HepG2 (cell line): ENCODE measurements around the gene WDR47. TPM values are rescaled to one million over a fixed set of nuclear protein-coding genes. Genes with fewer than 3 reads are reported as not detected.

ENCODE experiments used
- ATAC-seq: fragments of 200-7000 bp; cut with Tn5 transposase; 3 replicates; pipeline ENCODE4 v1.9.1; 2020; ENCODE audit warnings: mild to moderate bottlenecking, moderate library complexity
- BruUV-seq: library from RNA; stranded (reverse); fragments of 400-500 nt; replicated peaks from 2 replicates; lab custom pipeline; 2021; lab: Mats Ljungman, UMichigan
- CTCF ChIA-PET: fragments of 300-600 bp; formaldehyde crosslinking; extraction: SDS; loops from one replicate; lab custom pipeline; 2021; ENCODE audit warnings: low total read pairs, inconsistent platforms, low intra/inter-chr PET ratio; lab: Yijun Ruan, JAX
- POLR2A ChIA-PET: fragments of 350-600 bp; sonication (Branson Sonifier 250); formaldehyde crosslinking; loops from one replicate; lab custom pipeline; 2020; ENCODE audit warnings: antibody characterized with exemption, inconsistent platforms; lab: Yijun Ruan, JAX
- DNase-seq: peaks from one replicate; pipeline ENCODE4 v3.0.0-alpha.2; 2015; ENCODE audit warnings: low spot score
- FAIRE-seq: peaks from 3 replicates; lab custom pipeline; 2011; peaks lifted over from hg19 to GRCh38; lab: Jason Lieb, UNC
- H2AFZ ChIP-seq: one replicate; pipeline ENCODE4 v1.6.1; 2011; ENCODE audit warnings: low read length, inconsistent platforms
- H3K27ac ChIP-seq: fragments of 300-600 bp; 3 replicates; pipeline ENCODE4 v1.8.0; 2011; ENCODE audit warnings: mixed run types, mild to moderate bottlenecking, mixed read lengths, low read length, inconsistent platforms; ENCODE audit not compliant: insufficient read depth; ENCODE audit errors: extremely low read length
- H3K27me3 ChIP-seq, 2 experiments: fragments of 200-600 bp in 1 of 2; 2 replicates in 1 of 2; 3 replicates in 1 of 2; pipeline versions ENCODE4 v1.6.0 to v1.8.0; 2011; ENCODE audit warnings: low read length in 2 of 2, mild to moderate bottlenecking in 2 of 2, moderate library complexity in 2 of 2, inconsistent platforms in 1 of 2; ENCODE audit not compliant: insufficient read depth in 2 of 2, control insufficient read depth in 1 of 2
- H3K36me3 ChIP-seq, 2 experiments: fragments of 200-600 bp in 1 of 2; replicated peaks in 1 of 2; 2 replicates in 1 of 2; 3 replicates in 1 of 2; pipeline versions ENCODE4 v1.5.1 to v1.8.0; 2011; ENCODE audit warnings: low read length in 2 of 2, inconsistent platforms in 1 of 2; ENCODE audit not compliant: insufficient read depth in 2 of 2, control insufficient read depth in 1 of 2
- H3K4me1 ChIP-seq: 2 replicates; pipeline ENCODE4 v1.5.1; 2012; ENCODE audit warnings: low read length, inconsistent platforms; ENCODE audit not compliant: insufficient read depth
- H3K4me2 ChIP-seq: 2 replicates; pipeline ENCODE4 v1.6.0; 2011; ENCODE audit warnings: low read depth, low read length, inconsistent platforms
- H3K4me3 ChIP-seq, 3 experiments: fragments of 200-600 bp in 1 of 3; sonication (generic), shearing (Covaris generic) in 1 of 3; replicated peaks in 1 of 3; 2 replicates each; pipeline ENCODE4 v1.5.1; 2011 to 2016; ENCODE audit warnings: low read length in 3 of 3, inconsistent platforms in 2 of 3, low read depth in 2 of 3, mild to moderate bottlenecking in 2 of 3, control low read depth in 1 of 3, mixed read lengths in 1 of 3; ENCODE audit not compliant: insufficient read depth in 1 of 3
- H3K79me2 ChIP-seq: one replicate; pipeline ENCODE4 v1.6.1; 2011; ENCODE audit warnings: low read length, inconsistent platforms; ENCODE audit not compliant: insufficient read depth
- H3K9ac ChIP-seq: 2 replicates; pipeline ENCODE4 v1.6.0; 2011; ENCODE audit warnings: mild to moderate bottlenecking, low read depth, low read length, inconsistent platforms; ENCODE audit not compliant: insufficient read depth
- H3K9me3 ChIP-seq: 2 replicates; pipeline ENCODE4 v1.5.1; 2012; ENCODE audit warnings: mild to moderate bottlenecking, low read length
- H4K20me1 ChIP-seq: 2 replicates; pipeline ENCODE4 v1.6.0; 2011; ENCODE audit warnings: inconsistent platforms, mild to moderate bottlenecking, low read length, moderate library complexity; ENCODE audit not compliant: insufficient read depth
- ATF4 ChIP-seq, 2 experiments: fragments of 450-650 bp in 1 of 2; sonication (generic) in 1 of 2; formaldehyde crosslinking; IDR thresholded peaks; 2 replicates each; pipeline versions ENCODE4 v1.5.0 to v1.8.0; 2020 to 2022; ENCODE audit warnings: mild to moderate bottlenecking in 1 of 2, missing genetic modification reagents in 1 of 2
- CREB1 ChIP-seq, 2 experiments: fragments of 450-650 bp in 1 of 2; IDR thresholded peaks; 2 replicates each; pipeline ENCODE4 v1.6.1; 2016 to 2017; ENCODE audit warnings: control low read depth in 1 of 2, mild to moderate bottlenecking in 1 of 2, missing compliant biosample characterization in 1 of 2, missing genetic modification characterization in 1 of 2
- HDAC2 ChIP-seq: sonication (generic); formaldehyde crosslinking; IDR thresholded peaks from 2 replicates; pipeline ENCODE4 v1.4.0; 2020; ENCODE audit warnings: missing genetic modification reagents
- HNF4A ChIP-seq: sonication (generic); formaldehyde crosslinking; IDR thresholded peaks from 2 replicates; pipeline ENCODE4 v1.4.0; 2020; ENCODE audit warnings: missing genetic modification reagents
- HOXA3 ChIP-seq: sonication (generic); formaldehyde crosslinking; IDR thresholded peaks from 2 replicates; pipeline ENCODE4 v1.5.0; 2020; ENCODE audit warnings: missing genetic modification reagents
- HOXA5 ChIP-seq: sonication (generic); formaldehyde crosslinking; IDR thresholded peaks from 2 replicates; pipeline ENCODE4 v1.4.0; 2020; ENCODE audit warnings: missing genetic modification reagents
- IKZF1 ChIP-seq: fragments of 450-650 bp; IDR thresholded peaks from 2 replicates; pipeline ENCODE4 v1.7.1; 2016
- KDM5A ChIP-seq: fragments of 200-600 bp; sonication (generic); IDR thresholded peaks from 2 replicates; pipeline ENCODE4 v1.7.0; 2018; ENCODE audit warnings: antibody characterized with exemption, mild to moderate bottlenecking, low read length, borderline replicate concordance
- MBNL3 ChIP-seq: fragments of 250-450 bp; sonication (Bioruptor Pico); conservative IDR thresholded peaks from 2 replicates; pipeline ENCODE4 v1.8.0; 2022; ENCODE audit warnings: mild to moderate bottlenecking, inconsistent platforms
- MIER3 ChIP-seq: IDR thresholded peaks from 2 replicates; pipeline ENCODE4 v1.6.1; 2016; ENCODE audit warnings: missing compliant biosample characterization, borderline replicate concordance
- NCOR1 ChIP-seq: fragments of 200-600 bp; sonication (generic); IDR thresholded peaks from 2 replicates; pipeline ENCODE4 v1.7.0; 2017; ENCODE audit warnings: antibody characterized with exemption, low read length, borderline replicate concordance
- PHF21A ChIP-seq: sonication (generic); formaldehyde crosslinking; IDR thresholded peaks from 2 replicates; pipeline ENCODE4 v1.5.0; 2020; ENCODE audit warnings: mild to moderate bottlenecking, missing genetic modification reagents
- PHF8 ChIP-seq: sonication (generic); formaldehyde crosslinking; IDR thresholded peaks from 2 replicates; pipeline ENCODE4 v1.5.0; 2020; ENCODE audit warnings: missing genetic modification reagents
- RAD21 ChIP-seq: fragments of 450-650 bp; formaldehyde crosslinking; IDR thresholded peaks from 2 replicates; pipeline ENCODE4 v1.5.0; 2020; ENCODE audit warnings: mild to moderate bottlenecking
- SMAD3 ChIP-seq: sonication (generic); formaldehyde crosslinking; IDR thresholded peaks from 2 replicates; pipeline ENCODE4 v1.4.0; 2020; ENCODE audit warnings: missing genetic modification reagents
- TFDP1 ChIP-seq: IDR thresholded peaks from 2 replicates; pipeline ENCODE4 v1.6.1; 2016; ENCODE audit warnings: missing compliant biosample characterization, missing genetic modification reagents, borderline replicate concordance
- ZBTB25 ChIP-seq: IDR thresholded peaks from 2 replicates; pipeline ENCODE4 v1.6.1; 2018; ENCODE audit warnings: missing genetic modification reagents
- ZFX ChIP-seq: sonication (generic); formaldehyde crosslinking; IDR thresholded peaks from 2 replicates; pipeline ENCODE4 v1.4.0; 2020; ENCODE audit warnings: mild to moderate bottlenecking, low read depth, missing genetic modification reagents, moderate library complexity
- ZNF124 ChIP-seq: sonication (generic); formaldehyde crosslinking; IDR thresholded peaks from 2 replicates; pipeline ENCODE4 v1.4.0; 2020; ENCODE audit warnings: missing genetic modification reagents
- ZNF562 ChIP-seq: sonication (generic); formaldehyde crosslinking; IDR thresholded peaks from 2 replicates; pipeline ENCODE4 v1.8.0; 2022; ENCODE audit warnings: missing genetic modification reagents, borderline replicate concordance
- ZNF572 ChIP-seq: sonication (generic); formaldehyde crosslinking; IDR thresholded peaks from 2 replicates; pipeline ENCODE4 v1.5.1; 2020; ENCODE audit warnings: mild to moderate bottlenecking, missing genetic modification reagents
- ZNF615 ChIP-seq: sonication (generic); formaldehyde crosslinking; IDR thresholded peaks from 2 replicates; pipeline ENCODE4 v1.5.0; 2020; ENCODE audit warnings: mild to moderate bottlenecking, missing genetic modification reagents, borderline replicate concordance
- WGBS: methylation state at CpG from one replicate; pipeline ENCODE4 v1.1.6; 2017; ENCODE audit warnings: low lambda C conversion rate; 5-methylcytosine and 5-hydroxymethylcytosine counted together
- in situ Hi-C: cut with HindIII; loops from 2 replicates; pipeline ENCODE4 v1.10.0; 2017; ENCODE audit warnings: low pct_unique_long_range_greater_than_20kb; ENCODE audit not compliant: extremely low pct_ligation_motif_present
- intact Hi-C: fragments of 100-400 bp; cut with micrococcal nuclease; formaldehyde crosslinking; loops from one replicate; pipeline ENCODE4 v1.10.0; 2022; ENCODE audit not compliant: unreplicated experiment
- polyA plus RNA-seq, 8 experiments: library from polyadenylated mRNA; depleted of rRNA in 3 of 8; stranded (reverse) in 7 of 8; unstranded in 1 of 8; fragments of >200 nt; fragmentation: Illumina TruSeq in 4 of 8; extraction: Trizol in 4 of 8; gene quantifications; 2 replicates each; pipeline versions ENCODE4 v1.2.1 to v1.2.3, GENCODE V29; 2011 to 2016; ENCODE audit warnings: low read depth in 4 of 8, missing spikeins in 1 of 8, mixed read lengths in 1 of 8; ENCODE audit not compliant: insufficient read depth in 1 of 8
- total RNA-seq, 5 experiments: library from RNA; depleted of rRNA; stranded (reverse); fragments of >200 nt; fragmentation: Illumina TruSeq; extraction: Trizol; gene quantifications; 2 replicates each; pipeline ENCODE4 v1.2.3, GENCODE V29; 2016; ENCODE audit warnings: low read depth in 1 of 5

Gene WDR47
- total and polyA plus RNA-seq, 2 of the 13 experiments (the other 11 are each of a cell fraction or from before 2014, with no cell fraction given), result 4.3 to 5.9 TPM

GRCh38 chr1:109089242-109090015 lies 47.5 kb upstream of the WDR47 start:
- peaks cover 40% of the 10 kb centered on the region for H3K4me1 ChIP-seq
- ChIA-PET CTCF (interaction anchor here (0.6 to 2.9 kb wide), 5 partner anchors 11 to 174 kb away, joined by 3 to 15 read pairs (median 8); partner anchors contain the start of gene TAF13), POLR2A (interaction anchor here (0.9 to 5.3 kb wide), 9 partner anchors 8 to 126 kb away, joined by 3 to 117 read pairs (median 6); partner anchors contain the start of genes CLCC1, SARS1 and TAF13)
- WGBS, result 45% methylated on average over 28 of the region's 31 CpGs
- H2AFZ ChIP-seq, result no peak overlapping the region
- no peaks in the 10 kb centered on the region for H4K20me1 ChIP-seq
- peak overlapping the region; percentile 83 to 86 (median 85); a peak in 5 of 6 replicates for H3K4me3 ChIP-seq
- H3K9ac ChIP-seq, result peak overlapping the region; percentile 80
- no peaks in the 10 kb centered on the region for H3K9me3 ChIP-seq
- BruUV-seq, result no TSS peak
- H3K4me2 ChIP-seq, result peak overlapping the region; percentile 82
- in situ Hi-C loops, result no loop called here
- no peaks in the 10 kb centered on the region; a peak in 1 of 5 replicates for H3K27me3 ChIP-seq
- intact Hi-C loops, result loop anchor here (1.0 to 10.0 kb wide), 4 partner anchors 11 to 305 kb away; partner anchors contain the start of gene SORT1
- DNase-seq (peak; percentile 87), ATAC-seq (peak; percentile 77), FAIRE-seq (peak; percentile 65)
- H3K36me3 ChIP-seq, result peaks cover 1 to 6% of the 10 kb centered on the region in 2 experiments; a peak in 2 of 5 replicates
- peaks cover 25% of the 10 kb centered on the region for H3K79me2 ChIP-seq
- H3K27ac ChIP-seq, result peak overlapping the region; percentile 90
- no peak for TF ChIP-seq ZNF615
- no peak for TF ChIP-seq ZNF562
- TF ChIP-seq TFDP1 (CRISPR knock-in tag), result no peak; the same call in 1 of the 2 replicates
- peak; percentile 89; the same call in 1 of the 2 replicates for TF ChIP-seq ZNF124 (CRISPR knock-in tag)
- TF ChIP-seq ZBTB25 (CRISPR knock-in tag), result peak; percentile 82
- peak; percentile 88 for TF ChIP-seq PHF21A (CRISPR knock-in tag)
- TF ChIP-seq NCOR1, result no peak; the same call in 1 of the 2 replicates
- peak; percentile 89 for TF ChIP-seq ZFX (CRISPR knock-in tag)
- TF ChIP-seq ATF4 (CRISPR knock-in tag; IDR thresholded peaks at IDR 0.05), result peak in 1 of 2 experiments; percentile 51; a peak in 1 of 4 replicates
- no peak for TF ChIP-seq ZNF572 (CRISPR knock-in tag)
- TF ChIP-seq HDAC2 (CRISPR knock-in tag), result peak; percentile 84
- peak; percentile 41; the same call in 1 of the 2 replicates for TF ChIP-seq KDM5A
- TF ChIP-seq MIER3, result peak; percentile 45; the same call in 1 of the 2 replicates
- no peak for TF ChIP-seq MBNL3
- TF ChIP-seq PHF8 (CRISPR knock-in tag), result peak; percentile 65
- TF ChIP-seq HOXA5 (CRISPR knock-in tag), result 0 out of 2 replicates have a peak, but pooled peaks have one; percentile 53
- TF ChIP-seq RAD21 (CRISPR knock-in tag), result peak; percentile 75; the same call in 1 of the 2 replicates
- TF ChIP-seq SMAD3 (CRISPR knock-in tag), result peak; percentile 80
- no peak for TF ChIP-seq CREB1 (IDR thresholded peaks at IDR 0.05)
- peak; percentile 51; the same call in 1 of the 2 replicates for TF ChIP-seq CREB1 (CRISPR knock-in tag; IDR thresholded peaks at IDR 0.05)
- no peak for TF ChIP-seq IKZF1
- TF ChIP-seq HNF4A (CRISPR knock-in tag), result peak; percentile 85
- TF ChIP-seq HOXA3 (CRISPR knock-in tag), result peak; percentile 60; the same call in 1 of the 2 replicates
